ENCODE data around the gene EPSTI1.

GRCh38 chr13:42986176-42986574, 5.9 kb downstream of the EPSTI1 start:
- TF ChIP-seq CTCF (IDR thresholded peaks at IDR 0.05) (no peak), EP300 (IDR thresholded peaks at IDR 0.05; ENCODE audit: low read depth) (no peak), POLR2A (IDR thresholded peaks at IDR 0.05) (no peak)

Measured in transverse colon (tissue), 3 donors.